Esophagus muscularis mucosa (tissue), 4 donors: ENCODE measurements around the gene MBD5. TPM values are rescaled to one million over a fixed set of nuclear protein-coding genes. Genes with fewer than 3 reads are reported as not detected.

Source experiments
- DNase-seq: peaks from one replicate; pipeline ENCODE4 v3.0.0-alpha.2; 2017; ENCODE audit errors: extremely low spot score
- H3K27ac ChIP-seq, 4 donors: fragments of 200-600 bp; sonication (generic); replicated peaks in 1 of 4; 1 replicate in 3 of 4; 2 replicates in 1 of 4; pipeline ENCODE4 v1.5.1; 2016 to 2019; ENCODE audit warnings: mild to moderate bottlenecking in 1 of 4
- H3K27me3 ChIP-seq, 4 donors: fragments of 200-600 bp; sonication (generic); one replicate each; pipeline versions ENCODE4 v1.5.1 to v1.6.0; 2016 to 2019
- H3K36me3 ChIP-seq, 4 donors: fragments of 200-600 bp; sonication (generic); one replicate each; pipeline ENCODE4 v1.5.1; 2016 to 2019
- H3K4me1 ChIP-seq, 4 donors: fragments of 200-600 bp; sonication (generic); one replicate each; pipeline ENCODE4 v1.5.1; 2016 to 2019
- H3K4me3 ChIP-seq, 4 donors: fragments of 200-600 bp; sonication (generic); 1 replicate in 2 of 4; 2 replicates in 2 of 4; pipeline ENCODE4 v1.5.1; 2016 to 2019; ENCODE audit warnings: mild to moderate bottlenecking in 4 of 4, moderate library complexity in 1 of 4
- H3K9me3 ChIP-seq, 4 donors: fragments of 200-600 bp; sonication (generic); 1 replicate in 3 of 4; 2 replicates in 1 of 4; pipeline ENCODE4 v1.5.1; 2016 to 2019
- EP300 ChIP-seq: sonication (generic); formaldehyde crosslinking; IDR thresholded peaks from one replicate; pipeline ENCODE4 v1.6.1; 2017; ENCODE audit warnings: antibody characterized with exemption
- POLR2A ChIP-seq: fragments of 450-650 bp; IDR thresholded peaks from one replicate; pipeline ENCODE4 v1.6.1; 2017; ENCODE audit warnings: antibody characterized with exemption, moderate library complexity, mild to moderate bottlenecking, low read depth
- POLR2AphosphoS5 ChIP-seq, 2 donors: sonication (generic); formaldehyde crosslinking; IDR thresholded peaks; one replicate each; pipeline ENCODE4 v1.6.1; 2017; ENCODE audit warnings: antibody characterized with exemption in 2 of 2
- WGBS: methylation state at CpG from one replicate; pipeline ENCODE4 v1.1.5; 2018; 5-methylcytosine and 5-hydroxymethylcytosine counted together
- intact Hi-C: fragments of 100-400 bp; cut with DNase I; formaldehyde crosslinking; loops from one replicate; pipeline ENCODE4 v1.15.1; 2023
- total RNA-seq, 4 donors: library from RNA; depleted of rRNA; stranded (reverse); fragments of >200 nt; gene quantifications; one replicate each; pipeline versions ENCODE4 v1.1.0 to v1.2.1, GENCODE V29; 2016
- TF ChIP-seq, protein P1 (sequence below), 3 experiments: fragments of 200-600 bp in 2 of 3; fragments of 450-650 bp in 1 of 3; sonication (generic) in 2 of 3; IDR thresholded peaks; one replicate each; pipeline ENCODE4 v1.5.1; 2017 to 2019; ENCODE audit warnings: antibody characterized with exemption in 3 of 3, mild to moderate bottlenecking in 2 of 3, moderate library complexity in 1 of 3

MBD5 gene
- total RNA-seq, 4 donors from 2014 or later = 34.6 to 49.0 (median 44.9) TPM

DNA sequence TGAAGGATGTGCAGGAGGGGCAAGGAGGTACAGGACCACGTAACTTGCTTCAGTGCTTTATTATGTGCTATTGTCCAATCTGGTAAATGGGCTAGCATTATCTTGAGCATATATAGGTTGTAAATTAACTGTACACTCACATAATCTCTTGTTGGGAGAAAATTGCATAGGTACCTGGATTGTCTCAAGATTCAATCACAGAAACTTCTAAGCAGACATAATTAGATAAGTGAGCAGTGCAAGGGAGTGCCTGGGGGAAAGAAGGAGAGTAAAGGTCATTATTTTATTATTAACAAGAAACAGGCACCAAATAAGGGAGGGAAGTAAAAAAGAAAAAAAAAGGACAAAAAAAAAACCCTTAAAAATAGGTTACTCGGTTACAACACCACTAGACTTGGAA lies 186.2 kb downstream of the MBD5 start:
- no peak overlapping the region for H3K4me3 ChIP-seq
- H3K27ac ChIP-seq = no peak overlapping the region
- peaks cover 0 to 14% (median 7%) of the 10 kb centered on the region in 4 donors for H3K4me1 ChIP-seq
- H3K36me3 ChIP-seq = no peaks in the 10 kb centered on the region
- no peak for DNase-seq
- no peaks in the 10 kb centered on the region for H3K9me3 ChIP-seq
- TF ChIP-seq POLR2A = no peak
- TF ChIP-seq, protein P1, sequence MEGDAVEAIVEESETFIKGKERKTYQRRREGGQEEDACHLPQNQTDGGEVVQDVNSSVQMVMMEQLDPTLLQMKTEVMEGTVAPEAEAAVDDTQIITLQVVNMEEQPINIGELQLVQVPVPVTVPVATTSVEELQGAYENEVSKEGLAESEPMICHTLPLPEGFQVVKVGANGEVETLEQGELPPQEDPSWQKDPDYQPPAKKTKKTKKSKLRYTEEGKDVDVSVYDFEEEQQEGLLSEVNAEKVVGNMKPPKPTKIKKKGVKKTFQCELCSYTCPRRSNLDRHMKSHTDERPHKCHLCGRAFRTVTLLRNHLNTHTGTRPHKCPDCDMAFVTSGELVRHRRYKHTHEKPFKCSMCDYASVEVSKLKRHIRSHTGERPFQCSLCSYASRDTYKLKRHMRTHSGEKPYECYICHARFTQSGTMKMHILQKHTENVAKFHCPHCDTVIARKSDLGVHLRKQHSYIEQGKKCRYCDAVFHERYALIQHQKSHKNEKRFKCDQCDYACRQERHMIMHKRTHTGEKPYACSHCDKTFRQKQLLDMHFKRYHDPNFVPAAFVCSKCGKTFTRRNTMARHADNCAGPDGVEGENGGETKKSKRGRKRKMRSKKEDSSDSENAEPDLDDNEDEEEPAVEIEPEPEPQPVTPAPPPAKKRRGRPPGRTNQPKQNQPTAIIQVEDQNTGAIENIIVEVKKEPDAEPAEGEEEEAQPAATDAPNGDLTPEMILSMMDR (IDR thresholded peaks at IDR 0.05) = no peak
- TF ChIP-seq EP300 = no peak
- TF ChIP-seq POLR2AphosphoS5 (IDR thresholded peaks at IDR 0.05) = no peak
- 91% methylated on average over 2 of the region's 2 CpGs for WGBS
- intact Hi-C loops = no loop called here
- no peaks in the 10 kb centered on the region for H3K27me3 ChIP-seq

DNA sequence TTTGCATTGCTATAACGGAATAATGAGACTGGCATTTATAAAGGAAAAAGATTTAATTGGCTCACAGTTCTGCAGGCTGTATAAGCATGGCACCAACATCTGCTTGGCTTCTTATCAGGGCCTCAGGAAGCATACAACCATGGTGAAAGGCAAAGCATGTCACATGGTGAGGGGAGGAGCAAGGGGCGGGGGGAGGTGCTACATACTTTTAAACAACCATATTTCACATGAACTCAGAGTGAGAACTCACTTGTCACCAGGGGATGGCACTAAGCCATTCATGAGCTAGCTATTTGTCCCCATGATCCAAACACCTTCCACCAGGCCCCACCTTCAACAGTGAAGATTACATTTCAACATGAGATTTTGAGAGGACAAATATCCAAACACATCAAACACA lies 188.7 kb downstream of the MBD5 start:
- no peaks in the 10 kb centered on the region for H3K27me3 ChIP-seq
- no peak overlapping the region for H3K4me3 ChIP-seq

DNA sequence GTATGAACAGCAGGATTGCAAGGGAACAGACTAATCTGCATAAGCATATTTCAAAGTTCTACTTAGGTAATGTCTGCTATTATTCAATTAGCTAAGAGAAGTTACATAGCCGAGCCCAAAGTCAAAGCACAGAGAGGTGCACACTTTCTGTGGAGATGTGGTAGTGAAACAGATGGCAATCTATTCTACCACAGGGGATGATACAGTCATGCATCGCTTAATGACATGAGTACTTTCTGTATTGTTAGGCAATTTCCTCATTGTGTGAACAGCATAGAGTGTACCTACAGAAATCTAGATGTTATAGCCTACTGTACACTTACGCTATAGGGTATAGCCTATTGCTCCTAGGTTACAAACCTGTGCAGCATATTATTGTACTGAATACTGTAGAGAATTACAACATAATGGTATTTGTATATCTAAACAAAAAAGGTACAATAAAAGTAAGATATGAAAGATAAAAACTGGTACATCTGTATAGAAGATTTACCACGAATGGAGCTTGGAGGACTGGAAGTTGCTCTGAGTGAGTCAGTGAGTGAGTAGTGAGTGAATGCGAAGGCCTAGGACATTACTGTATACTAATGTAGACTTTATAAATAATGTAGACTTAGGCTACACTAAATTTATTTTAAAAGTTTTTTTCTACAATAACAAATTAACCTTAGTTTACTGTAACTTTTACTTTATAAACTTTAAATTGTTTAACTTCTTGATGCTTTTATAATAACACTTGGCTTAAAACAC lies 197.6 kb downstream of the MBD5 start:
- Histone ChIP-seq H3K9me3 (peaks cover 0 to 21% (median 7%) of the 10 kb centered on the region in 4 donors), H3K4me1 (peaks cover 0 to 8% (median 7%) of the 10 kb centered on the region in 4 donors), H3K36me3 (no peaks in the 10 kb centered on the region), H3K27me3 (no peaks in the 10 kb centered on the region), H3K27ac (no peak overlapping the region), H3K4me3 (no peak overlapping the region)
- TF ChIP-seq, protein P1 (IDR thresholded peaks at IDR 0.05) = no peak
- TF ChIP-seq POLR2AphosphoS5 (IDR thresholded peaks at IDR 0.05) (no peak), EP300 (no peak), POLR2A (no peak)
- intact Hi-C loops = no loop called here
- DNase-seq = no peak
- 85% methylated on average over 5 of the region's 5 CpGs for WGBS

More for the DNA sequence above, 188.7 kb downstream of the MBD5 start:
- DNase-seq = no peak
- Histone ChIP-seq H3K27ac (no peak overlapping the region), H3K9me3 (no peaks in the 10 kb centered on the region), H3K36me3 (no peaks in the 10 kb centered on the region), H3K4me1 (peaks cover 0 to 32% (median 8%) of the 10 kb centered on the region in 4 donors)
- WGBS = 81% methylated on average over 2 of the region's 2 CpGs
- intact Hi-C loops = no loop called here
- TF ChIP-seq POLR2AphosphoS5 (IDR thresholded peaks at IDR 0.05) (no peak), POLR2A (no peak), EP300 (no peak)
- TF ChIP-seq, protein P1 (IDR thresholded peaks at IDR 0.05) = no peak

DNA sequence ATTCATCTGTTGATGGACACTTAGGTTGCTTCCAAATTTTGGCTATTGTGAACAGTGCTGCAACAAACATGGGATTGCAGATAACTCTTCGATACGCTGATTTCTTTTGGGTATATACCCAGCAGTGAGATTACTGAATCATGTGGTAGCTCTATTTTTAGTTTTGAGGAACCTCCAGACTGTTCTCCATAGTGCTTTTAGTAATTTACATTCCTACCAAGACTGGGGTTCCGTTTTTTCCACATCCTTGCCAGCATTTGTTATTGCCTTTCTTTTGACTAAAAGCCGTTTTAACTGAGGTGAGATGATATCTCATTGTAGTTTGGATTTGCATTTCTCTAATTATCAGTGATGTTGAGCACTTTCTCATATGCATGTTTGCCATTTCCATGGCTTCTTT lies 200.3 kb downstream of the MBD5 start:
- intact Hi-C loops = no loop called here

More for the DNA sequence above, 200.3 kb downstream of the MBD5 start:
- H3K4me3 ChIP-seq = no peak overlapping the region
- no peak for DNase-seq
- no peak for TF ChIP-seq POLR2A
- TF ChIP-seq, protein P1 (IDR thresholded peaks at IDR 0.05) = no peak
- no peak for TF ChIP-seq EP300
- TF ChIP-seq POLR2AphosphoS5 (IDR thresholded peaks at IDR 0.05) = no peak
- no peak overlapping the region for H3K27ac ChIP-seq
- peaks cover 0 to 8% (median 3%) of the 10 kb centered on the region in 4 donors for H3K4me1 ChIP-seq
- H3K9me3 ChIP-seq = peaks cover 0 to 21% (median 7%) of the 10 kb centered on the region in 4 donors
- no peaks in the 10 kb centered on the region for H3K27me3 ChIP-seq
- no peaks in the 10 kb centered on the region for H3K36me3 ChIP-seq
- WGBS = 92% methylated on average over 4 of the region's 4 CpGs
